DMS53 treated with DMSO at 0.1 percent for 48 hours (cell line): ENCODE measurements around the gene MAP2K4.
"Not testable (repeated sequence)": the region's sequence is repeated elsewhere in the genome, so short reads cannot be mapped to it uniquely, and the experiment has no call there.

Experiments
- DNase-seq: peaks from one replicate; lab custom pipeline; 2025; ENCODE audit not compliant: unreplicated experiment; lab: John Stamatoyannopoulos, UW

The MAP2K4 gene

GRCh38 chr17:12020642-12021622, at the start of gene MAP2K4:
MAP2K4 (plus strand) TSS chr17:12020877; CDS start chr17:12020887, 10 bp downstream.
- DNase-seq, result peak; percentile 10

- not testable (repeated sequence) for DNase-seq
These were observed 47.9 kb upstream of the MAP2K4 start for GRCh38 chr17:11972741-11973140.

- no peak for DNase-seq
These were observed 40.9 kb upstream of the MAP2K4 start for GRCh38 chr17:11979795-11980194.

GRCh38 chr17:11980813-11981212, 39.9 kb upstream of the MAP2K4 start:
- DNase-seq, result no peak

GRCh38 chr17:11981862-11982261, 38.8 kb upstream of the MAP2K4 start:
- DNase-seq, result no peak

- no peak for DNase-seq
These were observed 34.3 kb upstream of the MAP2K4 start for GRCh38 chr17:11986179-11986941.

- peak; percentile 4 for DNase-seq
These were observed 33.7 kb upstream of the MAP2K4 start for GRCh38 chr17:11986942-11987329.

- DNase-seq, result no peak
These were observed 30.2 kb upstream of the MAP2K4 start for GRCh38 chr17:11990363-11990983.

- no peak for DNase-seq
These were observed 29.2 kb upstream of the MAP2K4 start for GRCh38 chr17:11991461-11991860.

- DNase-seq, result no peak
These were observed 23.9 kb upstream of the MAP2K4 start for GRCh38 chr17:11996722-11997146.

GRCh38 chr17:11997147-11997971, 23.3 kb upstream of the MAP2K4 start, which contains the start of gene ZNF18:
ZNF18 (minus strand) TSS chr17:11997475; CDS start chr17:11992829, 4,646 bp downstream.
- peak; percentile 40 for DNase-seq

- DNase-seq, result no peak
These were observed 22.8 kb upstream of the MAP2K4 start for GRCh38 chr17:11997972-11998233.

GRCh38 chr17:11999696-12000095, 21.0 kb upstream of the MAP2K4 start:
- DNase-seq, result no peak

- DNase-seq, result no peak
These were observed 13.2 kb upstream of the MAP2K4 start for GRCh38 chr17:12007466-12007865.

GRCh38 chr17:12021623-12022140, 1.0 kb downstream of the MAP2K4 start:
- no peak for DNase-seq

- no peak for DNase-seq
These were observed 1.6 kb downstream of the MAP2K4 start for GRCh38 chr17:12022310-12022709.

GRCh38 chr17:12024327-12024726, 3.6 kb downstream of the MAP2K4 start:
- DNase-seq, result no peak

- no peak for DNase-seq
These were observed 7.0 kb downstream of the MAP2K4 start for GRCh38 chr17:12027658-12028057.

- no peak for DNase-seq
These were observed 7.9 kb downstream of the MAP2K4 start for GRCh38 chr17:12028611-12029010.

GRCh38 chr17:12034538-12034937, 13.9 kb downstream of the MAP2K4 start:
- DNase-seq, result no peak
